Activated effector memory CD4-positive, alpha-beta T cell treated with Interleukin-2 at 50 U/mL for 16 hours (primary cell): Measurements from ENCODE around the gene CBX2.

ENCODE experiments used
- DNase-seq: peaks from one replicate; pipeline ENCODE4 v3.0.0-alpha.2; 2020

CBX2 gene

DNA sequence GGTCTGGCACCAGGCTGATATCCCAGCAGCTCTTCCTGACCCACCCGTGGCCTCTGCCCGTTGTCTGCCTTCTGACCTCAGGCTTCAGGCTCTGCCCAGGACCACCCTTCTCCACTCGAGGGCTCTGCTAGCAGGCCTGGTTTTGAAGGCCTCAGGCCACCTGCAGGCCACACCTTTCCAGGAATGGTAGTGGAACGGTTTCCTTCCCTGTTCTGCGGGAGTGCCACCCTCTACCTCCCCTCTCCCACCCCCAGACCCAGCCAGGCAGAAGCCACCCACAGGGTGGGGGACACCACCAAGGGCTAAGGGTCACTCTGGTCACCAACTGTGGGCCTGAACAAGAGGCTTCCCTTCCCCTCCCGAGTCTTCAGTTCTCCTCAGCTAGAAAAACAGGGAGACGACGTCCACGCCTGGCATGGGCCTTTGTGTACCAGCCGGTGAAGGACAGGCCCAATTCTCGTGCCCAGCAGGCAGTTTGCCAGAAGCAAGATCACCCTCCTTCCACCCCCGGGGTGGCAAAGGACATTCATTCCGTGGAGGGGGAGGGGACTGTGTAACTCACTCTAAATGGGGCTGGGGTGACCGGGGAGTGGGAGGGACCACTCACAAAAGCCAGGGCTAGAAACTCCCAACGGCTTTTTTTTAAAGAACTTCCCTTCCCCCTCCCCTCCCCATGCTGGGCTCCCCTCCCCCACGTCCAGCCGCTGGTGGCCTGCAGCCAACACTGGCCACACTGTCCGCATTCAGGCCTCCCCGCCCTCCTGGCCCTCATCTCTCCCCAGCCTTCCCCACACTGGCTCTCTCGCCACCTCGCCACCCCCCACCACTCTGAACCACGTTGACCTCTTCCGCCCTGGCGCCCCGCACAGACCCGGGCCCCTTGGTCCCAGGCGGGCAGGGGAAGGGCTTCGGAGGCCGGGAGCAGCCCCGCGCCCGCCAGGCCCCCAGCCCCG lies 53.6 kb downstream of the CBX2 start:
- DNase-seq = no peak

DNA sequence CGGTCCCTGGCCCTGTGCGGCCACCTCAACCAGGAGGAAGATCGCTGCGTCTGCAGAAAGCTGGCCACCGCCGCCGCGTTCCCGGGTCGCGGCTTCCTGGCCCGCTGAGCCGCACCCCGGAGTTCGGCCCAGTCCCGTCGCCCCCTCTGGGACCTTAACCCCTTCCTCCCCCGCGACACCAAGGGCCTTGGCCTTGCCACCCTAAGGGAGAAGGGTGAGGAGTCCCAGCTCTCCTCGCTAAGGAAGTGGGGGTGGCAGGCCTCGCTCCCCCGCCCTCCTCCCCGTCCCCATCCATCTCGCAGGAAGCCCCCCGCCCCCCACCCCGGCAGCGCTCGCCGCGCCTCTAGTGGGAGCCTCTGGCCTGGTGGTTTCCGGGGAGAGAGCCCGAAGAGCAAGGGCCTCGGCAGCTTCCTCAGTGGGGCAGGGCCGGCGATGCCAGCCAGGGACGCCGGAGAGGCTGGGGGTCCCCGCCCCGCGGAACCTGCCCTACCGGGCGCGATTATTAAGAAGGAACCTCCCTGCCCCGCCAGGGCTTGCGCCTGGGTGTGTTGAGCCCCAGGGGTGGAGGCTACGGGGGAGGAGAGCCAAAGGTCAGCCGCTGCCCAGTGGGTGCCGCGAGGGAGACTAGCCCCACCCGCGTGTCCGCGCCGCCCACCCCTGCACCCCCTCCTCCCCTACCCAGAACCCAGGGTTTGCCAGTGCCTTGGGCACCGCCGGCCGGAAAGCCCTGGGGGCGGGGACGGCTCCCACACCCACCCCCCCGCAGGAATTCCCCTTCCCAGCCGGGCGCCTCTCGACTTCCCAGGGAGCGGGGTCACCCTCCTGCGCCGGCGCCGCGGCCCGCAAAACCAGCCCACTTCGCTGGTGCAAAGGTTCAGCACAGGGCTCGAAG lies 54.5 kb downstream of the CBX2 start:
- DNase-seq = no peak

DNA sequence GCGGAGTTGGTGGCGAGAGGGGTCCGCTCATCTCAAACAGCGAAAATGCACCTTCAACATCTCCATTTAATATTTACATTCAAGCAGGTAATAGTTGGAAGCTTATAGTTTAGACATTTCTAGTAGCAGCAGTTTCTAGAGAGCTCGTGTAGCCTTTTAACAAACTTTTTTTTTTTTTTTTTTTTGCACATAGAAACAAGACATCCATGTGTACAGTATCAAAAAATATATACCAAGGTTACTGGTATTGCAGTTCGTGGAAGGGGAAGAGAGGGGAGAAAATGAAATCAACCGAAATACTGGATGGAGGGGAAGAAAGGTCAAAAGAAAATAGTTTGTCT lies 55.1 kb downstream of the CBX2 start:
- no peak for DNase-seq

DNA sequence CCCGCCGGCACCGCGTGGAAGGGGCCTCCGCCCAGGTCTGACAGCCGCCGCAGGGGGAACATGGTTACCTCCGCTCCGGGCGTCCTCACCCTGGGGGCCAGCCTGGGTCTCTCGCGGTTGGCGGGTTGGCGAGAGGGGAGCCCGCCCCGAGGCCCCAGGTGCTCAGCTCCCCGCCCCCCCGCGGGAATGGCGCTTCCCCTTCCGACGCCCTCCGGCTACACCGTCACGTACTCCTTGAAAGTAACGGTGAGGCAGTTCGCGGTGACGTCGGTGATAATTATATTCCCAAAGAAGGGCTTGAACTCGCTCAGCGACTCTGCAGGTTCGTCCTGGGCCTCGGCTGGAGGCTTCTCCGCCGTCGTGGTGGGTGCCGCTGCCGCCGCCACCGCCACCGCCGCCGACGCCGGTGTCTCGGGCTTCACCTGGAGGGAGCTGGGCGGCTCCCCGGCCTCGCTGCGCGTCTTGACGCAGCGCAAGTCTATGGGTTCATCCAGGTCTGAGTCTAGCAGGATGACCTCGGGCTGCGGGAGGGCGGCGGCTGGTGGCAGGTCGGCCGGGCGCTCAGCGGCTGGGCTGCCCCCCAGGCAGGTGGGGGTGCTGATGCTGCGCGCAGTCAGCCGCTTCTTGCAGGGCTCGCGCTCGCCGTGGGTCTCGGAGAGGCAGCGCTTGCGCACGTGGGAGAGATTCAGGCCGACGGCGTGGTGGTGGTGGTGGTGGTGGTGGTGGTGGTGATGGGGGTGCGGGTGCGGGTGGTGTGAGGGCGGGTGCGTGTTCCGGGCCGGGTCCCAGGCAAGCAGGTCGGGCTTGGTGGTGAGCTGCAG lies 56.0 kb downstream of the CBX2 start:
- DNase-seq = no peak

DNA sequence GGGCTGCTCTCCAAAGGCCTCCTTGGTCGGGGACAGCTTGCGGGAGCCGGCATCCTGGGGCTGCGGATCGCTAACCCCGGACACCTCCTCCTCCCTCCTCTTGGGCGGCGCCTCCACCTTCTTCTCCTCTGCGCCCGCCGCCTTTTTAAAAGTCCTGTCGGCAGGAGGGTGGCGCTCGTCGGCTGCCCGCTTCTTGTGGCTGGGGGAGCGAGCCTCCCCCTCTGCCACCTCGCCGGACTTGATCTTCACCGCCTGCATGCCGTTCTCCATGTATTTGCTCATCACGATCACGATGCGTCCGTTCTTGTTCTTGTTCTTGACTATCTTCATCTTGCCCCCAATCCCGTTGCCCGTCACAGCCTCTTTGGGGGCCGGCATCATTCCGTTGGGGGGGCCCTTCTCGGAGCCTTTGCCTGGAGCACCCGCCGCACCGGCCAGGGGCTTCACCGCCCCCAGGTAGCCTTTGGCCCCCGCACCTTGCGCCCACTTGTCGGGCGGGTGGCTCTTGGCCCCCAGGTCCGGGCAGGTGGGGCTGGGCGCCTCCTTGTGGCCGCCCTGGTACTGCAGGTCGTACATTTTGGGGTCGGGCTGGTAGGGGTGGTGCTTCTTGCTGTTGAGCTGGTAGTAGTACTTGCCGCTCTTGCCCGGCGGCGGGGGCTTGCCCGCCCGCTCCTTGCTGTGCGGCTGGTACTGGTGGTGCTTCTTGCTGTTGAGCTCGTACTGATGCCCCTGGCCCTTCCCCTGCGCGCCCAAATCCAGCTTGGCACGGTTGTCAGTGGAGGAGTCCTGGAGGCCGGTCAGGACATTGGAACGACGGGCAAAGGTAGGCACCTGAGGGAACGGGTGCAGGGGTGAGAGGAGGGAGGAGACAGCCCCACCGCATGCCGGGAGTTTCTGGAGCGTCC lies 56.9 kb downstream of the CBX2 start:
- no peak for DNase-seq

DNA sequence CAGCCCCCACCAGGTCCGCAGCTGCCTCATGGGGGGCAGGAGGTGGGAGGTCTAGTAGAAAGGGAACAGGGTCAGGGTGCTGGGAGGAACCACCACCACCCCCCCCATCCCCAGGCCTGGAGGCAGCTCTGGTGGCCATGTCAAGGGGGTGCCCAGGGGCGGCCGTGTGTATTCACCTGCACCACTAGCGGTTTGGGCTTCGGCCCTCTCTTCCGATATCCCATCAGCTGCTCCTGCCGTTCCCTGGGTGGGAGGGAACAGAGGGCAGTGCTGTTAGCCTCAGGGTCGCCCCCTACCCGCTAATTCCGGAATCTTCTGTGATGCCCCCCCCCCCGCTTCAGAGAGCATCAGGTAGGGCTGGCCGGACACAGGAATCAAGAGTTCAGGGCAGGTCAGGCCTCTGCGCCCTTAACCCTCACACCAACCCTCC lies 57.5 kb downstream of the CBX2 start:
- DNase-seq = no peak

- no peak for DNase-seq
Observed at GRCh38 chr17:79835953-79836509, 58.1 kb downstream of the CBX2 start.

GRCh38 chr17:79836510-79836971 lies 58.6 kb downstream of the CBX2 start:
- no peak for DNase-seq

DNA sequence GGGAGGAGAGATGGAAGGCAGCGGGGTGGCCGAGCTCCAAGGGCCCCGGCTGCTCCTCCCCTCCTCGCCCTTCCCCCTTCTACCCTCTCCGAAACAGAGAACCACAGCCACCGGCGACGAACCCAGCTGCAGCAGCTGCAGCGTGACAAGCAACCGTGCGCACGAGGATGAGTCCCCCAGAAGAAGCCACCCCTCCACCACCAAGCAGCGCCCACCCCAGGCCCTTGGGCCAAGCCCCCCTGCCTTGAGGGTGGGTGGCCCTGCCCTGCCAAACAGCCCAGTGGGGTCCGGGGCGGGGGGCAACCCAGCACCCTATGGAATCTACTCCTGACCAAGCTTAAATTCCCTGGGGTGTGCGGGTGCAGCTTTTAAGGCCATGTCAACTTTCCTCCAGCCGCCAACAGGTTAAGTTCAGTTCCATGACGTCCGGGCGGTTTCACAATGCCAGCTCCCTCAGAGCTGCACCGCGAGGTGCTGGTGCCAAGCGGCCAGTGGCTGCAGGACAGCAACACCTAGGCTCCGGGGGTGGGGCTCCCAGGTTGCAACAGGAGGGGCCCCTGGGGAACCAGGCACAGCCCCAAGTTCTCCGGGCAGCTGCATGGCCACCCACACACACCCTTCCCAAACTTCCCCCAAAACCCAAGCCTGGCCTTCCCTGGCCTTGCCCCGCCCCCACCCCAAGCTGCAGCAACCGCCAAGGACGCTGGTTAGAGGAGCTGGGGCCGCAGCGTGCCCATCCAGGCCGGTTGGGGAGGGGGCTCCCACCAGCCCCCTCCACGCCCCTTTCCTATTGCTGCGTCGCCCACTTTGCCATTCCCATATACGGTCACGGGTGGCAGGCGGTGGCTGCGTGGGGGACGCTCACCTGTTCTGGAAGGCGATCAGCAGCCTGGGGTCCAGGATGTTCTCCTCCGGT lies 59.3 kb downstream of the CBX2 start:
- DNase-seq = no peak
